LNCaP clone FGC (cell line): ENCODE measurements around the gene HECTD1.
A peak's percentile ranks its signal among the peaks of the same experiment; 100 is the strongest.
"Not testable (repeated sequence)": the region's sequence is repeated elsewhere in the genome, so short reads cannot be mapped to it uniquely, and the experiment has no call there.

ENCODE experiments used
- DNase-seq: peaks from one replicate; pipeline ENCODE4 v3.0.0-alpha.2; 2011; ENCODE audit warnings: low read depth
- H3K4me3 ChIP-seq: 2 replicates; pipeline ENCODE4 v1.5.1; 2011; ENCODE audit warnings: mild to moderate bottlenecking, low read depth, low read length, control low read depth
- TF ChIP-seq, protein P1 (sequence below): IDR thresholded peaks from 2 replicates; pipeline ENCODE4 v1.5.1; 2012; ENCODE audit warnings: mild to moderate bottlenecking; ENCODE audit not compliant: control insufficient read depth, insufficient read depth; ENCODE audit errors: extremely low read depth

Gene HECTD1

DNA sequence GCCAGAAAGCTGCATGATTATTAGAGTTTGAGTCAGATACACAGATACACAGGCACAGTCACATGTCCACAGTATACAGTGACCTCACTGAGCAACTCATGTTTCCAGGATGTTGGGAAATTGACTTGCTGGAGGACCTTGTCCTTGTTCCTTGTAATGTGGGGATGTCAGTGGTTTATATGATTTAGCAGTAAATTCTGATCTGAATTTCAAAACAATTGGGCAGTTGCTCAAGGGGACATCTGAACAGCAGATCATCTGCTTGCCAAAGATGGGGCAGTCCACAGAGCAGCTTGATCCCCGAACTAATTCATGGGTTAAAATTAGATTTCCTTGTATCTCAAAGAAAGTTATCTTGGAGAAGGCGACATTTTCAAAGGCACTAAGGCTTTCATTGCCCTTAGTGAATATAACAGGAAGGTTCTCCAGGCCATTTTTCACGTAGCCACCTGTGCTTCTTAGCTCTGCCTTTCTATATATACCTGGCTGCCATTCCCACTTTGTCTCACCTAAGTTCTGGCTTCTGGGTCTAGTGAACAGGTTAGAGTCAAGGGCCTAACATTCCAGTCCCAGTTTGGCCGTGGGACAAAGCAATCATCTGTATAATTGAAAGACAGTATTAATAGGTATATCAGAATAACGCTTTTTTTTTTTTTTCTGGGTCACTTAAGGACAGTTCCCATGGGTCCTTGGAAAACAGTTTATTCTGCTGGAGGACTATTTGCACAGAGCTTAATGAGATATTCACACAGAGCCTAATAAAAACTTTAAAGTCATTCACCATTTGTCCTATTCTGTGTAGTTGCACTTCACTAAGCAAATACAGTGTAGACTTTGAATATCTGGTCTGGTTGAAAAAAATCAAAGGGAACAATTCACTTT is 116.5 kb downstream of the HECTD1 start:
- TF ChIP-seq, protein P1, sequence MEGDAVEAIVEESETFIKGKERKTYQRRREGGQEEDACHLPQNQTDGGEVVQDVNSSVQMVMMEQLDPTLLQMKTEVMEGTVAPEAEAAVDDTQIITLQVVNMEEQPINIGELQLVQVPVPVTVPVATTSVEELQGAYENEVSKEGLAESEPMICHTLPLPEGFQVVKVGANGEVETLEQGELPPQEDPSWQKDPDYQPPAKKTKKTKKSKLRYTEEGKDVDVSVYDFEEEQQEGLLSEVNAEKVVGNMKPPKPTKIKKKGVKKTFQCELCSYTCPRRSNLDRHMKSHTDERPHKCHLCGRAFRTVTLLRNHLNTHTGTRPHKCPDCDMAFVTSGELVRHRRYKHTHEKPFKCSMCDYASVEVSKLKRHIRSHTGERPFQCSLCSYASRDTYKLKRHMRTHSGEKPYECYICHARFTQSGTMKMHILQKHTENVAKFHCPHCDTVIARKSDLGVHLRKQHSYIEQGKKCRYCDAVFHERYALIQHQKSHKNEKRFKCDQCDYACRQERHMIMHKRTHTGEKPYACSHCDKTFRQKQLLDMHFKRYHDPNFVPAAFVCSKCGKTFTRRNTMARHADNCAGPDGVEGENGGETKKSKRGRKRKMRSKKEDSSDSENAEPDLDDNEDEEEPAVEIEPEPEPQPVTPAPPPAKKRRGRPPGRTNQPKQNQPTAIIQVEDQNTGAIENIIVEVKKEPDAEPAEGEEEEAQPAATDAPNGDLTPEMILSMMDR, result no peak
- H3K4me3 ChIP-seq, result no peak overlapping the region
- peak; percentile 98 for DNase-seq

DNA sequence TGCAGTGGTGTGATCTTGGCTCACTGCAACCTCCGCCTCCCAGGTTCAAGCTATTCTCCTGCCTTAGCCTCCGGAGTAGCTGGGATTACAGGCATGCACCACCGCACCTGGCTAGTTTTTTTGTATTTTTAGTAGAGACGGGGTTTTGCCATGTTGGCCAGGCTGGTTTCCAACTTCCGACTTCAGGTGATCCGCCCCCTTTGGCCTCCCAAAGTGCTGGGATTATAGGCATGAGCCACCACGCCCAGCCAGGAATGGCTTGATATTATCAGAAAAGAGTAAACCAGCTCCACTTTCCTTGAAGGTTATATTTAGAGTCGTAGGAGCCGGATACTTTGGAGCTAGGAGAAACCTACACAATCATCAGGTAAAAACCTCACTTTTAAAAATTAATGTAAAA is 121.1 kb downstream of the HECTD1 start:
- not testable (repeated sequence) for H3K4me3 ChIP-seq, DNase-seq

DNA sequence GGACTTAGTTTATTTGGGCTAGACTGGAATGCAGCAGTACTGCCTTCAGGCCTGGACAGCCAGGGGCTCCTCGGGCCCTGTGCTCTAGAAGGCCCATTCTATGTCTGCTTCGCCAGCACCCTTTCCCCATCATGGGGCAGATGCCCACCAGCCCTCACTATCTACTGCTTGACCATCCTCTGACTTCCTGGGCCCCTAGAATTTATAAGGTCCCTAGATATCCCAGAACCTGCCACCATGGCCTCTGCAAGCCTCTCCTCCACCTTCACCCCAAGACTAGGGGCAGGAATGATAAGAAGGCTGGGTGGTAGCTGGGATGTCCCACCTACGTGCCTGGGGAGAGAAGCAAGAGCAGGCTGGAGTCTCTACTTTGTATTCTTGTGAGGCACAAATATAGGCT is 122.6 kb downstream of the HECTD1 start:
- TF ChIP-seq, protein P1, result no peak
- no peak for DNase-seq
- no peak overlapping the region for H3K4me3 ChIP-seq

DNA sequence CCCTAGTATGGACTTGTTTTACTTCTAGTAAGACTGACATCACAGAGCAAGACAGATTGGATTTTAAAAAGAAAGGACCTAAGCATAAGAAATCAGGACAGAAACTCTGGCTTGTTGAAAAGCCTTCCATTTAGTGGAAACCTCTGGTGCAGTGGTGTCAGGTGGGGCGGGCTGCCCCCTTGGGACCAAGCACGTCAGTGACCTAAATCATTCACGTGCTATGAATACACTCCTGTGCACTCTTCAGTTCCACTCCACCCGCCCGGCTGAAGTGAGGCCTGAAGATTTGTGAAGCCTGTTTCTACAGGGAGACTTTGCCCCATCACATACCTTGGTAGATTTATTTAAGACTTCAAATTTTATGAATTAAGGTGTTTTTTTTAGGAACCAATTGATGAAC is 123.2 kb downstream of the HECTD1 start:
- no peak for DNase-seq
- TF ChIP-seq, protein P1, result no peak
- H3K4me3 ChIP-seq, result no peak overlapping the region

DNA sequence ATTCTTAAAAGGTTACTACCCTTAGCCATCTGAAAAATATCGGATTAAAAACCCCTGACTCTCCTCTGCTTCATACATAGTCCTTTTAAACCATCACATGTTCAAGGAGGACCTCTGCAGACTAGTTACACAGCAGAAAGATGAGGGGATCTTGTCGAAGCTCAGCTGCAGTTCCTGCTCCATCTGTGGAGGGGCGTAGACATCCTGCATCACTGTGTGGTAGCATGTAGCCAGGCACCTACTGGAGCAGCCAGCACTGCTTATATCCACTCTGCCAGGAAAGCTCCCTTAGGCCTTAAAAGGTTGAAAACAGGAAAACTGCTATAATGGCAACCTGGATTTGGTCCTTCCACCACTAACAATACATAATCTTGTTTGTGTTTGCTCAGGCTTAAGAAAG is 123.8 kb downstream of the HECTD1 start:
- H3K4me3 ChIP-seq, result no peak overlapping the region
- TF ChIP-seq, protein P1, result no peak

DNA sequence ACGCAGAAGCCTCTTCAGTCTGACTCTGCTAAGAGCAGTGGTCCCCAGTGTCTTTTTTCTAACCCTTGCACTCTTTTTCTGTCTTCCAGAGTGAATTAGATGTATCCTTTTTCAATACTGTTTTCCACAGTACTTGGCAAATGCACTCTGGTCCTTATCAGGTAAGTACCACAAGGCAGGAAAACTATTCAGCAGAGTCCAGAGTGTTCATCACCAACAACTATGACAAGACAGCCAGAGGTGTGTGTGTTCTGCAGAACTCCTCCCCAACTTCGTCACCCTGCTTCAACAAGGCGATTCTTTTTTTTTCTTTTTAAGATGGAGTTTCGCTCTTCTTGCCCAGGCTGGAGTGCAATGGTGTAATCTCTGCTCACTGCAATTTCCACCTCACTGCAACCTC is 127.1 kb downstream of the HECTD1 start:
- H3K4me3 ChIP-seq, result no peak overlapping the region
- TF ChIP-seq, protein P1, result no peak

More for the DNA sequence above, 123.8 kb downstream of the HECTD1 start:
- DNase-seq, result no peak

DNA sequence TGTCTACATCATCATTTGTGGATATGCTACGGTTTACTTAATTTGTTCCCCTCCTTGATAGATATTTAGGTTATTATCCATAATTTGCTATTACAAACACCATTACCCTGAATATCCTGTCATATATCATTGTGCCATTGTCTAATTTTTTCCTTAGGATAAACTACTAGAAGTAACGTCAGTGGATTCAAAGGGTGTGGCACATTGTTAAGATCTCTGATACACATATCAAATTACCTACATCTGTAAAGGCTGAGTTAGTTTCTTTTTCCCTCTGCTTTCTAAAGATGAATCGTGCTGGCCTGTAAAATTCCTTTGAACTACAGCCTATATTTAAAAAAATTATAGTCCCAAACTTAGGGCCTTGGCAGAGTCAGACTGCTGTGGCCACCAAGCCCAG is 127.5 kb downstream of the HECTD1 start:
- H3K4me3 ChIP-seq, result no peak overlapping the region
- TF ChIP-seq, protein P1, result no peak
- no peak for DNase-seq

More for the DNA sequence above, 127.1 kb downstream of the HECTD1 start:
- DNase-seq, result no peak
